Neural crest cell (in vitro differentiated cells): ENCODE results near the gene DVL1. TPM values are rescaled to one million over a fixed set of nuclear protein-coding genes. Genes with fewer than 3 reads are reported as not detected.

Experiments
- DNase-seq: peaks from one replicate; pipeline ENCODE4 v3.0.0; 2021; ENCODE audit warnings: low read depth, mixed read lengths, low spot score
- H3K27ac Mint-ChIP-seq: one replicate; pipeline ENCODE4 v1.8.0; 2021; ENCODE audit warnings: mild to moderate bottlenecking, mixed read lengths; ENCODE audit not compliant: unreplicated experiment
- H3K27me3 Mint-ChIP-seq: 2 replicates; pipeline ENCODE4 v1.8.0; 2021; ENCODE audit warnings: low read depth, mild to moderate bottlenecking, mixed read lengths
- H3K36me3 Mint-ChIP-seq: 2 replicates; pipeline ENCODE4 v1.8.0; 2021; ENCODE audit warnings: low read depth, mild to moderate bottlenecking, mixed read lengths
- H3K4me1 Mint-ChIP-seq: 2 replicates; pipeline ENCODE4 v1.8.0; 2021; ENCODE audit warnings: mixed read lengths
- H3K4me3 Mint-ChIP-seq: one replicate; pipeline ENCODE4 v1.8.0; 2021; ENCODE audit warnings: mild to moderate bottlenecking, mixed read lengths
- H3K9me3 Mint-ChIP-seq: 2 replicates; pipeline ENCODE4 v1.8.0; 2021; ENCODE audit warnings: mixed read lengths
- total RNA-seq: library from RNA; stranded (reverse); gene quantifications from 2 replicates; pipeline ENCODE4 v1.2.1, GENCODE V29; 2021
- TF ChIP-seq, protein P1 (sequence below): fragments of 200-600 bp; sonication (generic); conservative IDR thresholded peaks from 2 replicates; pipeline ENCODE4 v1.5.0; 2021; ENCODE audit warnings: antibody characterized with exemption, mild to moderate bottlenecking

The DVL1 gene
- total RNA-seq, 1 donor from 2014 or later, result 63.4 TPM

DNA sequence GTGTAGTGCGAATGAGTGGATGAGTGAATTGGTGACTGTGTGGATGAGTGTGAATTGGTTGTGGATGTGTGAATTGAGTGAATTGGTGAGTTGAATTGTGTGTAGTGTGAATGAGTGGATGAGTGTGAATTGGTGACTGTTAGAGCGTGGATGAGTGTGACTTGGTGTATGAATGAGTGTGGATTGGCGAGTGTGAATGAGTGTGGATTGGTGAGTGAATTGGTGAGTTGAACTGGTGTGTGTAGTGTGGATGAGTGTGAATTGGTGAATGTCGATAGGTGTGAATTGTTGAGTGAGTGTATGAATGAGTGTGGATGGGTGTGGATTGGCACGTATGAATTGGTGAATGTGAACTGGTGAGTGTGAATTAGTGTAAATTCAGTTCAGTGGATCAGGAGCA, 18.1 kb upstream of the DVL1 start:
- TF ChIP-seq, protein P1, sequence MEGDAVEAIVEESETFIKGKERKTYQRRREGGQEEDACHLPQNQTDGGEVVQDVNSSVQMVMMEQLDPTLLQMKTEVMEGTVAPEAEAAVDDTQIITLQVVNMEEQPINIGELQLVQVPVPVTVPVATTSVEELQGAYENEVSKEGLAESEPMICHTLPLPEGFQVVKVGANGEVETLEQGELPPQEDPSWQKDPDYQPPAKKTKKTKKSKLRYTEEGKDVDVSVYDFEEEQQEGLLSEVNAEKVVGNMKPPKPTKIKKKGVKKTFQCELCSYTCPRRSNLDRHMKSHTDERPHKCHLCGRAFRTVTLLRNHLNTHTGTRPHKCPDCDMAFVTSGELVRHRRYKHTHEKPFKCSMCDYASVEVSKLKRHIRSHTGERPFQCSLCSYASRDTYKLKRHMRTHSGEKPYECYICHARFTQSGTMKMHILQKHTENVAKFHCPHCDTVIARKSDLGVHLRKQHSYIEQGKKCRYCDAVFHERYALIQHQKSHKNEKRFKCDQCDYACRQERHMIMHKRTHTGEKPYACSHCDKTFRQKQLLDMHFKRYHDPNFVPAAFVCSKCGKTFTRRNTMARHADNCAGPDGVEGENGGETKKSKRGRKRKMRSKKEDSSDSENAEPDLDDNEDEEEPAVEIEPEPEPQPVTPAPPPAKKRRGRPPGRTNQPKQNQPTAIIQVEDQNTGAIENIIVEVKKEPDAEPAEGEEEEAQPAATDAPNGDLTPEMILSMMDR, result no peak
- H3K27ac Mint-ChIP-seq, result no peak overlapping the region
- no peaks in the 10 kb centered on the region for H3K27me3 Mint-ChIP-seq

DNA sequence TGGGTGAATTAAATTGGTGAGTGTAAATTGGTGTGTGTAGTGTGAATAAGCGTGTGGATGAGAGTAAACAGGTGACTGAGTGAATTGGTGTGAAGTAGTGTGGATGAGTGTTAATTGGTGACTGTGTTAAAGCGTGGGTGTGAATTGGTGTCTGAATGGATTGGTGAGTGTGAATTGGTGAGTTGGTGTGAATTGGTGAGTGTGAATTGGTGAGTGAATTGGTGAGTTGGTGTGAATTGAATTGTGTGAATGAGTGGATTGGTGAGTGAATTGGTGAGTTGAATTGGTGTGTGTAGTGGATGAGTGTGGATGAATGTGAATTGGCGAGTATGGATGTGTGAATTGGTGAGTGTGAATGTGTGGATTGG, 17.5 kb upstream of the DVL1 start:
- Mint-ChIP-seq H3K4me3 (no peak overlapping the region), H3K4me1 (peaks cover 7% of the 10 kb centered on the region), H3K27me3 (peaks cover 5% of the 10 kb centered on the region), H3K36me3 (no peaks in the 10 kb centered on the region), H3K9me3 (no peaks in the 10 kb centered on the region), H3K27ac (no peak overlapping the region)
- TF ChIP-seq, protein P1, result no peak
- DNase-seq, result no peak

More for the DNA sequence above, 18.1 kb upstream of the DVL1 start:
- Mint-ChIP-seq H3K4me3 (no peak overlapping the region), H3K36me3 (no peaks in the 10 kb centered on the region), H3K4me1 (peaks cover under 1% of the 10 kb centered on the region), H3K9me3 (no peaks in the 10 kb centered on the region)
- DNase-seq, result no peak

DNA sequence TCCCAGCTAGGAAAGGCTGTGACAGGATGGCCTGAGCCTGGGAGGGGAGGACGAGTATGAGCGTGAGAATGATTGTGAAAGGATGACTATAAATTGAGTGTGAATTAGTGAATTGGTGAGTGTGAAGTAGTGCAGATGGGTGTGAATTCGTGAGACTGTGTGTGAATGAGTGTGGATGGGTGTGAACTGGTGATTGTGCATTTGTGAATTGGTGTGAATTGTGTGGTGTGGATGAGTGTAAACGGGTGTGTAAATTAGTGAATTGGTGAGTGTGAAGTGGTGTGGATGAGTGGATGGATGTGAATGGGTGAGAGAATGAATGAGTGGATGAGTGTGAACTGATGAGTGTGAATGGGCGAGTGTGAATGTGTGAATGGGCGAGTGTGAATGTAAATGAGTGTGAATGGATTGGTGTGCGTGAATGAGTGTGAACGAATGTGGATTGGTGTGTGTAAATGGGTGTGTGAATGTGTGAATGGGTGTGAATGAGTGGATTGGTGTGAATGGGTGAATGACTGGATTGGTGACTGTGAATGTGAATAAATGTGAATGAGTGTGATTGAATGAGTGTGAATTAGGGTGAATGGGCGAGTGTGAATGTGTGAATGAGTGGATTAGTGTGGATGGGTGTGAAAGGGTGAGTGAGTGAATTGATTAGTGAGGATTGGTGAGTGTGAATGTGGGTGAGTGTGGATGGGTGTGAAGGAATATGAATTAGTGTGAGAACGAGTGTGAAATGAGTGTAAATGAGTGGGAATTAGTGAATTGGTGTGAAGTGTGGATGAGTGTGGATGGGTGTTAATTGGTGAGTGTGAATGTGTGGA, 16.9 kb upstream of the DVL1 start:
- H3K27ac Mint-ChIP-seq, result no peak overlapping the region
- H3K4me3 Mint-ChIP-seq, result no peak overlapping the region
- TF ChIP-seq, protein P1, result no peak
- DNase-seq, result no peak
- H3K9me3 Mint-ChIP-seq, result no peaks in the 10 kb centered on the region
- H3K4me1 Mint-ChIP-seq, result peaks cover 8% of the 10 kb centered on the region
- peaks cover 5% of the 10 kb centered on the region for H3K27me3 Mint-ChIP-seq
- H3K36me3 Mint-ChIP-seq, result no peaks in the 10 kb centered on the region

DNA sequence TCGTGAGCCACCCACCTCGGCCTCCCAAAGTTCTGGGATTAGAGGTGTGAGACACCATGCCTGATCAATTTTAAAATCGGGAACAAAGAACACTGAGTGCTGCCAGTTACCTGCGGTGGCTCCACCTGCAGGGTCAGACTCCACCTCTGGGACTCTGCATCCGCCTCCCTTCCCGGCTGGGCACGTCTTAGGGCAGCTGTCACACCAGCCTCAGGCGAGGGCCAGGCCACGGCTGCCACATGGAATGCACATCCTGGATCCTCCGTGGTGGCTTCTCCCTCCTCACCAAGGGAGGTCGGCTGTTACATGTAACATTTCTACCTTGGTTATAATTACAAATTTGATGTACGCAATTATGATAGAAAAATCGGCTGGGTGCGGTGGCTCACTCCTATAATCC, 15.0 kb upstream of the DVL1 start:
- DNase-seq, result no peak
- TF ChIP-seq, protein P1, result no peak
- Mint-ChIP-seq H3K36me3 (no peaks in the 10 kb centered on the region), H3K4me1 (peaks cover 21% of the 10 kb centered on the region), H3K27me3 (peaks cover 9% of the 10 kb centered on the region), H3K9me3 (no peaks in the 10 kb centered on the region), H3K4me3 (peak overlapping the region; percentile 49), H3K27ac (no peak overlapping the region)

DNA sequence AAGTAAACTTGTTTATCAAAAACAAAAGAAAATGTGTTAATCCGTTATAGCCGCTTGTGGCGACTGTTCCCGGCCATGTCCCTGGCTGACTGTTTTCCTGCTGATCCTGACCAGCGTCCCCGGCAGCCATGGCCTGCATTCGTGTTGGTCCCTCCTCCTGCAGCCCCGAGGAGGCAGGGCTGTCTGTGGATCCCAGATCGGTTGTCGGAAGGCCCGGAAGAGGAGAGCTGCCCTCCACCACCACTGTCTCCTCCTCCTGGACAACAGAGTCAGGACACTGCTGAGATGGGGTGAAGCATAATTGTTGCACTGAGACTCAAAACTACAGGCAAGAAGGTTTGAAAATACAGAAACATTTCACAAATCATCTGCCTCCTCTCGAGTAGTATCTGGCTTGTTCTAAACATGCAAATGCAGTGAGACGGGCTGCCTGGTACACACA, 12.8 kb upstream of the DVL1 start:
- Mint-ChIP-seq H3K27me3 (peaks cover 19% of the 10 kb centered on the region), H3K36me3 (no peaks in the 10 kb centered on the region), H3K4me3 (peak overlapping the region; percentile 59), H3K9me3 (no peaks in the 10 kb centered on the region), H3K4me1 (peaks cover 37% of the 10 kb centered on the region), H3K27ac (no peak overlapping the region)
- no peak for DNase-seq
- TF ChIP-seq, protein P1, result no peak
